HEK293 (cell line): Measurements from ENCODE around the gene NCK2.
"Not testable (repeated sequence)": the region's sequence is repeated elsewhere in the genome, so short reads cannot be mapped to it uniquely, and the experiment has no call there.

ENCODE experiments used
- CTCF ChIP-seq: fragments of 450-650 bp; formaldehyde crosslinking; IDR thresholded peaks from 2 replicates; pipeline ENCODE4 v1.5.1; 2016; ENCODE audit warnings: missing biosample characterization, missing genetic modification characterization
- MYNN ChIP-seq: fragments of 450-650 bp; formaldehyde crosslinking; IDR thresholded peaks from 2 replicates; pipeline ENCODE4 v1.5.1; 2016; ENCODE audit warnings: missing biosample characterization, missing genetic modification characterization, borderline replicate concordance
- ZBTB10 ChIP-seq: fragments of 450-650 bp; formaldehyde crosslinking; IDR thresholded peaks from 2 replicates; pipeline ENCODE4 v1.5.1; 2016; ENCODE audit warnings: missing biosample characterization, missing genetic modification characterization
- ZNF148 ChIP-seq: fragments of 450-650 bp; formaldehyde crosslinking; IDR thresholded peaks from 2 replicates; pipeline ENCODE4 v1.5.0; 2017; ENCODE audit warnings: missing biosample characterization, missing genetic modification characterization, borderline replicate concordance

GRCh38 chr2:105897694-105898093 is 153.0 kb downstream of the NCK2 start:
- TF ChIP-seq CTCF, ZBTB10, MYNN, ZNF148 (tag by site-specific recombination): not testable (repeated sequence)
